GM23338 (cell line): ENCODE measurements around the gene MTCL1. TPM values are rescaled to one million over a fixed set of nuclear protein-coding genes. Genes with fewer than 3 reads are reported as not detected.
A peak's percentile ranks its signal among the peaks of the same experiment; 100 is the strongest.

Source experiments
- ATAC-seq: fragments of 200-7000 bp; cut with Tn5 transposase; 3 replicates; pipeline ENCODE4 v1.9.1; 2020
- DNase-seq: peaks from one replicate; pipeline ENCODE4 v3.0.0-alpha.2; 2015; ENCODE audit warnings: low spot score
- H2AFZ ChIP-seq: fragments of 200-600 bp; sonication (generic); 2 replicates; pipeline ENCODE4 v1.8.0; 2016; ENCODE audit warnings: antibody characterized with exemption, mild to moderate bottlenecking, moderate library complexity
- H3F3A ChIP-seq: fragments of 200-600 bp; sonication (generic); replicated peaks from 2 replicates; pipeline ENCODE4 v1.8.0; 2017; ENCODE audit warnings: antibody characterized with exemption, mixed run types, low read depth
- H3K27ac ChIP-seq: fragments of 200-600 bp; sonication (generic); 2 replicates; pipeline ENCODE4 v1.6.1; 2016; ENCODE audit warnings: low read depth
- H3K27me3 ChIP-seq: fragments of 200-600 bp; sonication (generic); 2 replicates; pipeline ENCODE4 v1.8.0; 2016; ENCODE audit warnings: mild to moderate bottlenecking, mixed run types, moderate library complexity; ENCODE audit not compliant: insufficient read depth
- H3K36me3 ChIP-seq: fragments of 200-600 bp; sonication (generic); 2 replicates; pipeline ENCODE4 v1.8.0; 2016; ENCODE audit warnings: mild to moderate bottlenecking; ENCODE audit not compliant: insufficient read depth
- H3K4me1 ChIP-seq: fragments of 200-600 bp; sonication (generic); 2 replicates; pipeline ENCODE4 v1.8.0; 2016; ENCODE audit warnings: mild to moderate bottlenecking, moderate library complexity; ENCODE audit not compliant: insufficient read depth
- H3K4me2 ChIP-seq: fragments of 200-600 bp; sonication (generic); 2 replicates; pipeline ENCODE4 v1.7.1; 2017; ENCODE audit warnings: mixed run types
- H3K4me3 ChIP-seq: fragments of 200-600 bp; sonication (generic); 2 replicates; pipeline ENCODE4 v1.6.1; 2016; ENCODE audit warnings: mixed run types
- H3K79me2 ChIP-seq: fragments of 200-600 bp; sonication (generic); replicated peaks from 2 replicates; pipeline ENCODE4 v1.8.0; 2017; ENCODE audit warnings: mild to moderate bottlenecking; ENCODE audit not compliant: insufficient read depth
- H3K9me2 ChIP-seq: fragments of 200-600 bp; sonication (generic); 2 replicates; pipeline ENCODE4 v1.8.0; 2017; ENCODE audit not compliant: insufficient read depth
- H4K20me1 ChIP-seq: fragments of 200-600 bp; sonication (generic); replicated peaks from 2 replicates; pipeline ENCODE4 v1.8.0; 2017; ENCODE audit warnings: mild to moderate bottlenecking; ENCODE audit not compliant: insufficient read depth
- H3K27ac Mint-ChIP-seq: 2 replicates; pipeline ENCODE4 v1.8.0; 2020; ENCODE audit warnings: inconsistent platforms, mild to moderate bottlenecking, moderate library complexity, mixed read lengths
- H3K27me3 Mint-ChIP-seq: 3 replicates; pipeline ENCODE4 v1.8.0; 2022; ENCODE audit warnings: low read depth, mild to moderate bottlenecking, moderate library complexity, mixed read lengths, inconsistent platforms; ENCODE audit not compliant: insufficient read depth, poor library complexity
- H3K36me3 Mint-ChIP-seq: 3 replicates; pipeline ENCODE4 v1.8.0; 2021; ENCODE audit warnings: low read depth, mild to moderate bottlenecking, inconsistent platforms, moderate library complexity, mixed read lengths
- H3K4me1 Mint-ChIP-seq: 3 replicates; pipeline ENCODE4 v1.8.0; 2020; ENCODE audit warnings: mild to moderate bottlenecking, inconsistent platforms, mixed read lengths
- H3K4me3 Mint-ChIP-seq: 3 replicates; pipeline ENCODE4 v1.8.0; 2021; ENCODE audit warnings: moderate library complexity, mild to moderate bottlenecking, inconsistent platforms, mixed read lengths
- H3K9me3 Mint-ChIP-seq: 3 replicates; pipeline ENCODE4 v1.8.0; 2020; ENCODE audit warnings: moderate library complexity, mild to moderate bottlenecking, inconsistent platforms, mixed read lengths
- CREB1 ChIP-seq: fragments of 250-450 bp; sonication (Bioruptor Pico); IDR thresholded peaks from 2 replicates; pipeline ENCODE4 v1.5.0; 2020; ENCODE audit warnings: low read depth, mild to moderate bottlenecking, moderate library complexity
- EZH2 ChIP-seq: fragments of 200-600 bp; sonication (generic); IDR thresholded peaks from one replicate; pipeline ENCODE4 v1.8.0; 2017; ENCODE audit warnings: antibody characterized with exemption, mild to moderate bottlenecking, low read depth; ENCODE audit not compliant: unreplicated experiment
- EZH2phosphoT487 ChIP-seq: fragments of 200-600 bp; sonication (generic); IDR thresholded peaks from one replicate; pipeline ENCODE4 v1.8.1; 2018; ENCODE audit warnings: antibody characterized with exemption; ENCODE audit not compliant: unreplicated experiment
- JUNB ChIP-seq: IDR thresholded peaks from one replicate; pipeline ENCODE4 v1.6.1; 2016; ENCODE audit warnings: antibody characterized with exemption; ENCODE audit not compliant: unreplicated experiment
- NANOG ChIP-seq: IDR thresholded peaks from 2 replicates; pipeline ENCODE4 v1.6.1; 2016; ENCODE audit warnings: antibody characterized with exemption, borderline replicate concordance
- POLR2AphosphoS5 ChIP-seq: IDR thresholded peaks from 2 replicates; pipeline ENCODE4 v1.6.1; 2016; ENCODE audit warnings: antibody characterized with exemption, low read depth
- STAT1 ChIP-seq: IDR thresholded peaks from one replicate; pipeline ENCODE4 v1.6.1; 2016; ENCODE audit warnings: antibody characterized with exemption; ENCODE audit not compliant: unreplicated experiment
- ZNF114 ChIP-seq: fragments of 250-450 bp; sonication (Bioruptor Pico); IDR thresholded peaks from 2 replicates; pipeline ENCODE4 v1.5.0; 2020; ENCODE audit warnings: mild to moderate bottlenecking, moderate library complexity
- ZNF331 ChIP-seq: fragments of 250-450 bp; sonication (Bioruptor Pico); IDR thresholded peaks from 2 replicates; pipeline ENCODE4 v1.5.0; 2020; ENCODE audit warnings: low read depth, mild to moderate bottlenecking, moderate library complexity
- polyA plus RNA-seq: library from polyadenylated mRNA; unstranded; fragments of >200 nt; fragmentation: Nextera tagmentation; extraction: Ambion mirVana; gene quantifications from 2 replicates; pipeline ENCODE4 v1.2.1, GENCODE V29; 2016
- total RNA-seq: library from RNA; depleted of rRNA; stranded (reverse); fragments of >200 nt; shearing (Covaris generic); gene quantifications from 2 replicates; pipeline ENCODE4 v1.2.3, GENCODE V29; 2014
- TF ChIP-seq, protein P1 (sequence below), 2 experiments: fragments of 200-600 bp in 1 of 2; sonication (generic) in 1 of 2; conservative IDR thresholded peaks; 2 replicates each; pipeline versions ENCODE4 v1.5.1 to v1.6.1; 2016 to 2017; ENCODE audit warnings: antibody characterized with exemption in 2 of 2, low read depth in 2 of 2, mild to moderate bottlenecking in 2 of 2, moderate library complexity in 1 of 2
- TF ChIP-seq, protein P2 (sequence below): IDR thresholded peaks from one replicate; pipeline ENCODE4 v1.6.1; 2018; ENCODE audit warnings: antibody characterized with exemption; ENCODE audit not compliant: unreplicated experiment
- TF ChIP-seq, protein P3 (sequence below): IDR thresholded peaks from 2 replicates; pipeline ENCODE4 v1.6.1; 2016; ENCODE audit warnings: antibody characterized with exemption
- TF ChIP-seq, protein P4 (sequence below): fragments of 250-450 bp; sonication (Bioruptor Pico); IDR thresholded peaks from 2 replicates; pipeline ENCODE4 v1.5.0; 2020; ENCODE audit warnings: mild to moderate bottlenecking, moderate library complexity

Gene MTCL1
- total and polyA plus RNA-seq, 2 experiments from 2014 or later = 14.4 to 45.0 TPM

DNA sequence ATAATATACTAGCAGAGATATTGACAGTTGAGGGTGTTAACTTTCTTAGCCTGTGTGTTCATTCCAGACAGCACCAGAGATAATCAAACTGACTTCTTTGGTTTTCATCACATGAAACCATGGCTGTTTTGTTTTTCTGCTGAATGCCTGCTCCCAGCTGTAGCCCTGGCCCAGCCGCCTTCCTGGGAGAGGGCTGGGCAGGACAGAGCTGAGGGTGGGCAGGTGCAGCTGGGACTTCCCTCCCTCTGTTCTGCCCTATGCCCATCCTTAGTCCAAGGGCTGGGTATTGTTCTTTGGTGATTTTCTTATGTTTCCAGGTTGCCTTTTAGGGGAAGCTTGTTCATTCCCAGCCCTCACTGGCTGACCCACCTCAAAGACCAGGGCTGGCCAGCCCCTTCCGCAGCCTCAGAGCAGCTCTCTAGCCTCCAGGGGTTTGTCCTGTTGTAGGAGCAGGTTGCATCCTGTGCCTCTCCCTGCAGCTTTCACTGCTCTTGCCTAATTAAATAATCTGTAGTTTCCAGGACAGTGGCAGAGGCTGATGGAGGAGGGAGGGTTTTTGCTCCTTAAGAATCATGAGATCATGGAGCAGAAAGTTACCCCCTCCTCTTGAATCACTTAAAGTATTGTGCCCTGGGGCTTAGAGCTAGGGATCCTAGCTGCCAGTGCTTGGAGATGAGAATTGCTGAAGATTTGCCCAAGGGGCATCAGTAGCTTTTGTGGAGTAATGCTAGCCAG, 61.4 kb downstream of the MTCL1 start:
- 0 out of 2 replicates have a peak overlapping the region, but pooled peaks have one; percentile 50 for H3K27ac ChIP-seq
- H3K9me3 Mint-ChIP-seq = peaks cover 3% of the 10 kb centered on the region; the same call in 1 of the 3 replicates
- peaks cover 21% of the 10 kb centered on the region for H3K4me1 Mint-ChIP-seq
- peaks cover 4% of the 10 kb centered on the region for H3K27me3 Mint-ChIP-seq
- no peak overlapping the region for H3K4me3 Mint-ChIP-seq
- no peaks in the 10 kb centered on the region for H3F3A ChIP-seq
- H3K4me2 ChIP-seq = no peak overlapping the region
- H3K27ac Mint-ChIP-seq = no peak overlapping the region; the same call in 1 of the 2 replicates
- H3K9me2 ChIP-seq = no peaks in the 10 kb centered on the region
- H3K36me3 ChIP-seq = no peaks in the 10 kb centered on the region; the same call in 1 of the 2 replicates
- H3K4me3 ChIP-seq = no peak overlapping the region
- no peaks in the 10 kb centered on the region for H3K27me3 ChIP-seq
- H3K4me1 ChIP-seq = peaks cover 2% of the 10 kb centered on the region; the same call in 1 of the 2 replicates
- TF ChIP-seq EZH2 = no peak
- no peak for TF ChIP-seq CREB1 (CRISPR knock-in tag)
- TF ChIP-seq NANOG = no peak
- TF ChIP-seq POLR2AphosphoS5 = no peak
- no peak for TF ChIP-seq STAT1
- TF ChIP-seq, protein P1, sequence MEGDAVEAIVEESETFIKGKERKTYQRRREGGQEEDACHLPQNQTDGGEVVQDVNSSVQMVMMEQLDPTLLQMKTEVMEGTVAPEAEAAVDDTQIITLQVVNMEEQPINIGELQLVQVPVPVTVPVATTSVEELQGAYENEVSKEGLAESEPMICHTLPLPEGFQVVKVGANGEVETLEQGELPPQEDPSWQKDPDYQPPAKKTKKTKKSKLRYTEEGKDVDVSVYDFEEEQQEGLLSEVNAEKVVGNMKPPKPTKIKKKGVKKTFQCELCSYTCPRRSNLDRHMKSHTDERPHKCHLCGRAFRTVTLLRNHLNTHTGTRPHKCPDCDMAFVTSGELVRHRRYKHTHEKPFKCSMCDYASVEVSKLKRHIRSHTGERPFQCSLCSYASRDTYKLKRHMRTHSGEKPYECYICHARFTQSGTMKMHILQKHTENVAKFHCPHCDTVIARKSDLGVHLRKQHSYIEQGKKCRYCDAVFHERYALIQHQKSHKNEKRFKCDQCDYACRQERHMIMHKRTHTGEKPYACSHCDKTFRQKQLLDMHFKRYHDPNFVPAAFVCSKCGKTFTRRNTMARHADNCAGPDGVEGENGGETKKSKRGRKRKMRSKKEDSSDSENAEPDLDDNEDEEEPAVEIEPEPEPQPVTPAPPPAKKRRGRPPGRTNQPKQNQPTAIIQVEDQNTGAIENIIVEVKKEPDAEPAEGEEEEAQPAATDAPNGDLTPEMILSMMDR (conservative IDR thresholded peaks at IDR 0.05; ENCODE audit: low read depth in 2 of 2) = no peak
- no peak for TF ChIP-seq ZNF114
- TF ChIP-seq, protein P2, sequence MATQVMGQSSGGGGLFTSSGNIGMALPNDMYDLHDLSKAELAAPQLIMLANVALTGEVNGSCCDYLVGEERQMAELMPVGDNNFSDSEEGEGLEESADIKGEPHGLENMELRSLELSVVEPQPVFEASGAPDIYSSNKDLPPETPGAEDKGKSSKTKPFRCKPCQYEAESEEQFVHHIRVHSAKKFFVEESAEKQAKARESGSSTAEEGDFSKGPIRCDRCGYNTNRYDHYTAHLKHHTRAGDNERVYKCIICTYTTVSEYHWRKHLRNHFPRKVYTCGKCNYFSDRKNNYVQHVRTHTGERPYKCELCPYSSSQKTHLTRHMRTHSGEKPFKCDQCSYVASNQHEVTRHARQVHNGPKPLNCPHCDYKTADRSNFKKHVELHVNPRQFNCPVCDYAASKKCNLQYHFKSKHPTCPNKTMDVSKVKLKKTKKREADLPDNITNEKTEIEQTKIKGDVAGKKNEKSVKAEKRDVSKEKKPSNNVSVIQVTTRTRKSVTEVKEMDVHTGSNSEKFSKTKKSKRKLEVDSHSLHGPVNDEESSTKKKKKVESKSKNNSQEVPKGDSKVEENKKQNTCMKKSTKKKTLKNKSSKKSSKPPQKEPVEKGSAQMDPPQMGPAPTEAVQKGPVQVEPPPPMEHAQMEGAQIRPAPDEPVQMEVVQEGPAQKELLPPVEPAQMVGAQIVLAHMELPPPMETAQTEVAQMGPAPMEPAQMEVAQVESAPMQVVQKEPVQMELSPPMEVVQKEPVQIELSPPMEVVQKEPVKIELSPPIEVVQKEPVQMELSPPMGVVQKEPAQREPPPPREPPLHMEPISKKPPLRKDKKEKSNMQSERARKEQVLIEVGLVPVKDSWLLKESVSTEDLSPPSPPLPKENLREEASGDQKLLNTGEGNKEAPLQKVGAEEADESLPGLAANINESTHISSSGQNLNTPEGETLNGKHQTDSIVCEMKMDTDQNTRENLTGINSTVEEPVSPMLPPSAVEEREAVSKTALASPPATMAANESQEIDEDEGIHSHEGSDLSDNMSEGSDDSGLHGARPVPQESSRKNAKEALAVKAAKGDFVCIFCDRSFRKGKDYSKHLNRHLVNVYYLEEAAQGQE = no peak
- no peak for TF ChIP-seq ZNF331 (CRISPR knock-in tag)
- TF ChIP-seq, protein P3, sequence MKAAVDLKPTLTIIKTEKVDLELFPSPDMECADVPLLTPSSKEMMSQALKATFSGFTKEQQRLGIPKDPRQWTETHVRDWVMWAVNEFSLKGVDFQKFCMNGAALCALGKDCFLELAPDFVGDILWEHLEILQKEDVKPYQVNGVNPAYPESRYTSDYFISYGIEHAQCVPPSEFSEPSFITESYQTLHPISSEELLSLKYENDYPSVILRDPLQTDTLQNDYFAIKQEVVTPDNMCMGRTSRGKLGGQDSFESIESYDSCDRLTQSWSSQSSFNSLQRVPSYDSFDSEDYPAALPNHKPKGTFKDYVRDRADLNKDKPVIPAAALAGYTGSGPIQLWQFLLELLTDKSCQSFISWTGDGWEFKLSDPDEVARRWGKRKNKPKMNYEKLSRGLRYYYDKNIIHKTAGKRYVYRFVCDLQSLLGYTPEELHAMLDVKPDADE = no peak
- TF ChIP-seq EZH2phosphoT487 = no peak
- TF ChIP-seq, protein P4, sequence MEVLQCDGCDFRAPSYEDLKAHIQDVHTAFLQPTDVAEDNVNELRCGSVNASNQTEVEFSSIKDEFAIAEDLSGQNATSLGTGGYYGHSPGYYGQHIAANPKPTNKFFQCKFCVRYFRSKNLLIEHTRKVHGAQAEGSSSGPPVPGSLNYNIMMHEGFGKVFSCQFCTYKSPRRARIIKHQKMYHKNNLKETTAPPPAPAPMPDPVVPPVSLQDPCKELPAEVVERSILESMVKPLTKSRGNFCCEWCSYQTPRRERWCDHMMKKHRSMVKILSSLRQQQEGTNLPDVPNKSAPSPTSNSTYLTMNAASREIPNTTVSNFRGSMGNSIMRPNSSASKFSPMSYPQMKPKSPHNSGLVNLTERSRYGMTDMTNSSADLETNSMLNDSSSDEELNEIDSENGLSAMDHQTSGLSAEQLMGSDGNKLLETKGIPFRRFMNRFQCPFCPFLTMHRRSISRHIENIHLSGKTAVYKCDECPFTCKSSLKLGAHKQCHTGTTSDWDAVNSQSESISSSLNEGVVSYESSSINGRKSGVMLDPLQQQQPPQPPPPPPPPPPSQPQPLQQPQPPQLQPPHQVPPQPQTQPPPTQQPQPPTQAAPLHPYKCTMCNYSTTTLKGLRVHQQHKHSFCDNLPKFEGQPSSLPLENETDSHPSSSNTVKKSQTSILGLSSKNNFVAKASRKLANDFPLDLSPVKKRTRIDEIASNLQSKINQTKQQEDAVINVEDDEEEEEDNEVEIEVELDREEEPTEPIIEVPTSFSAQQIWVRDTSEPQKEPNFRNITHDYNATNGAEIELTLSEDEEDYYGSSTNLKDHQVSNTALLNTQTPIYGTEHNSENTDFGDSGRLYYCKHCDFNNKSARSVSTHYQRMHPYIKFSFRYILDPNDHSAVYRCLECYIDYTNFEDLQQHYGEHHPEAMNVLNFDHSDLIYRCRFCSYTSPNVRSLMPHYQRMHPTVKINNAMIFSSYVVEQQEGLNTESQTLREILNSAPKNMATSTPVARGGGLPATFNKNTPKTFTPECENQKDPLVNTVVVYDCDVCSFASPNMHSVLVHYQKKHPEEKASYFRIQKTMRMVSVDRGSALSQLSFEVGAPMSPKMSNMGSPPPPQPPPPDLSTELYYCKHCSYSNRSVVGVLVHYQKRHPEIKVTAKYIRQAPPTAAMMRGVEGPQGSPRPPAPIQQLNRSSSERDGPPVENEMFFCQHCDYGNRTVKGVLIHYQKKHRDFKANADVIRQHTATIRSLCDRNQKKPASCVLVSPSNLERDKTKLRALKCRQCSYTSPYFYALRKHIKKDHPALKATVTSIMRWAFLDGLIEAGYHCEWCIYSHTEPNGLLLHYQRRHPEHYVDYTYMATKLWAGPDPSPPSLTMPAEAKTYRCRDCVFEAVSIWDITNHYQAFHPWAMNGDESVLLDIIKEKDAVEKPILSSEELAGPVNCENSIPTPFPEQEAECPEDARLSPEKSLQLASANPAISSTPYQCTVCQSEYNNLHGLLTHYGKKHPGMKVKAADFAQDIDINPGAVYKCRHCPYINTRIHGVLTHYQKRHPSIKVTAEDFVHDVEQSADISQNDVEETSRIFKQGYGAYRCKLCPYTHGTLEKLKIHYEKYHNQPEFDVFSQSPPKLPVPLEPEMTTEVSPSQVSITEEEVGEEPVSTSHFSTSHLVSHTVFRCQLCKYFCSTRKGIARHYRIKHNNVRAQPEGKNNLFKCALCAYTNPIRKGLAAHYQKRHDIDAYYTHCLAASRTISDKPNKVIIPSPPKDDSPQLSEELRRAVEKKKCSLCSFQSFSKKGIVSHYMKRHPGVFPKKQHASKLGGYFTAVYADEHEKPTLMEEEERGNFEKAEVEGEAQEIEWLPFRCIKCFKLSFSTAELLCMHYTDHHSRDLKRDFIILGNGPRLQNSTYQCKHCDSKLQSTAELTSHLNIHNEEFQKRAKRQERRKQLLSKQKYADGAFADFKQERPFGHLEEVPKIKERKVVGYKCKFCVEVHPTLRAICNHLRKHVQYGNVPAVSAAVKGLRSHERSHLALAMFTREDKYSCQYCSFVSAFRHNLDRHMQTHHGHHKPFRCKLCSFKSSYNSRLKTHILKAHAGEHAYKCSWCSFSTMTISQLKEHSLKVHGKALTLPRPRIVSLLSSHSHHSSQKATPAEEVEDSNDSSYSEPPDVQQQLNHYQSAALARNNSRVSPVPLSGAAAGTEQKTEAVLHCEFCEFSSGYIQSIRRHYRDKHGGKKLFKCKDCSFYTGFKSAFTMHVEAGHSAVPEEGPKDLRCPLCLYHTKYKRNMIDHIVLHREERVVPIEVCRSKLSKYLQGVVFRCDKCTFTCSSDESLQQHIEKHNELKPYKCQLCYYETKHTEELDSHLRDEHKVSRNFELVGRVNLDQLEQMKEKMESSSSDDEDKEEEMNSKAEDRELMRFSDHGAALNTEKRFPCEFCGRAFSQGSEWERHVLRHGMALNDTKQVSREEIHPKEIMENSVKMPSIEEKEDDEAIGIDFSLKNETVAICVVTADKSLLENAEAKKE (CRISPR knock-in tag) = no peak
- TF ChIP-seq JUNB = no peak
- no peak overlapping the region for H2AFZ ChIP-seq
- H3K36me3 Mint-ChIP-seq = peaks cover 31% of the 10 kb centered on the region
- H3K79me2 ChIP-seq = no peaks in the 10 kb centered on the region
- ATAC-seq (peak; percentile 60), DNase-seq (no peak)
- no peaks in the 10 kb centered on the region for H4K20me1 ChIP-seq
